IPS DF 19.7 (cell line): ENCODE measurements around the gene GFOD1.
"Not testable (repeated sequence)": the region's sequence is repeated elsewhere in the genome, so short reads cannot be mapped to it uniquely, and the experiment has no call there.

ENCODE experiments used
- DNase-seq: peaks from one replicate; pipeline ENCODE4 v3.0.0-alpha.2; 2013; ENCODE audit warnings: low read depth, low spot score

Gene GFOD1

DNA sequence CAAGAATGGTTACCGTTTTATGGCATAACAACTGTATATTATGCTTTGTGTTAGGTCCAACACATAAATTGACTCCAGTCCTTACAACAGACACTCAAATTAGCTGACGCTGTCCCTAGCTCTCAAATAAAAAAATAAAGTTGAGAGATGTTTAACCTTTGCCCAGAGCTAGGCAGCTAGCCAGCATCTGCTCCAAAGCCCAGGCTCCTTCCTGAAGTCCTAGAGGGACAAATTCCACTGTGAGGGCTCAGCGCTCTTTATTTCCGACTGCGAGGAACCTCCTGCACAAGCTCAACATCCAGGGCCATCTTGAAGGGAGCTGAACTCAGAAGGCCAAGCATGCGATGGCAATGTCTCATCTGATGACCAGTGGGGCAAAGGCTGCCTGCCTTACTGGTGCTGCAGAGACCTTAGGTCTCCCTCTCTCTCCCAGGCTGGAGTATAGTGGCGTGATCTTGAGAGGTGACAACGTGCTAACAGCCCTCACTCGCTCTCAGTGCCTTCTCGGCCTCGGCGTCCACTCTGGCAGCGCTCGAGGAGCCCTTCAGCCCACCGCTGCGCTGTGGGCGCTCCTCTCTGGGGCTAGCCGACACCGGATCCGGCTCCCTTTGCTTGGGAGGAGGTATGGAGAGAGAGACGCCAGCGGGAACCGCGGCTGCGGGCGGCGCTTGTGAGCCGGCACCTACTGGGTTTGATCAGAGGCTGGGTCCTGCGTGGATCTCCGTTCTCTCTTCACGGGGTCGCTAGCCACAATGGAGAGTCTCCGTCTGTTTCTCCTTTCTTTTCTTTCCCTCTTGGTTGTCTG, 24.7 kb upstream of the GFOD1 start:
- DNase-seq, result no peak

- DNase-seq, result not testable (repeated sequence)
Measured at GRCh38 chr6:13511141-13511571, 23.8 kb upstream of the GFOD1 start.

DNA sequence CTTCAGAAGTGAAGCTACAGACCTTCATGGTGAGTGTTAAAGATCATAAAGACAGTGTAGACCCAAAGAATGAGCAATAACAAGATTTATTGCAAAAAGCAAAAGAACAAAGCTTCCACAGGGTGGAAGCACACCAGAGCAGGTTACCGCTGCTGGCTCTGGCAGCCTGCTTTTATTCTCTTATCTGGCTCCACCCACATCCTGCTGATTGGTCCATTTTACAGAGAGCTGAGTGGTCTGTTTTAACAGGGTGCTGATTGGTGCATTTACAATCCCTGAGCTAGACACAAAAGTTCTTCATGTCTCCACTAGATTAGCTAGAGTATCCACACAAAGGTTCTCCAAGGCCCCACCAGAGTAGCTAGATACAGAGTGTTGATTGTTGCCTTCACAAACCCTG, 23.0 kb upstream of the GFOD1 start:
- not testable (repeated sequence) for DNase-seq

DNA sequence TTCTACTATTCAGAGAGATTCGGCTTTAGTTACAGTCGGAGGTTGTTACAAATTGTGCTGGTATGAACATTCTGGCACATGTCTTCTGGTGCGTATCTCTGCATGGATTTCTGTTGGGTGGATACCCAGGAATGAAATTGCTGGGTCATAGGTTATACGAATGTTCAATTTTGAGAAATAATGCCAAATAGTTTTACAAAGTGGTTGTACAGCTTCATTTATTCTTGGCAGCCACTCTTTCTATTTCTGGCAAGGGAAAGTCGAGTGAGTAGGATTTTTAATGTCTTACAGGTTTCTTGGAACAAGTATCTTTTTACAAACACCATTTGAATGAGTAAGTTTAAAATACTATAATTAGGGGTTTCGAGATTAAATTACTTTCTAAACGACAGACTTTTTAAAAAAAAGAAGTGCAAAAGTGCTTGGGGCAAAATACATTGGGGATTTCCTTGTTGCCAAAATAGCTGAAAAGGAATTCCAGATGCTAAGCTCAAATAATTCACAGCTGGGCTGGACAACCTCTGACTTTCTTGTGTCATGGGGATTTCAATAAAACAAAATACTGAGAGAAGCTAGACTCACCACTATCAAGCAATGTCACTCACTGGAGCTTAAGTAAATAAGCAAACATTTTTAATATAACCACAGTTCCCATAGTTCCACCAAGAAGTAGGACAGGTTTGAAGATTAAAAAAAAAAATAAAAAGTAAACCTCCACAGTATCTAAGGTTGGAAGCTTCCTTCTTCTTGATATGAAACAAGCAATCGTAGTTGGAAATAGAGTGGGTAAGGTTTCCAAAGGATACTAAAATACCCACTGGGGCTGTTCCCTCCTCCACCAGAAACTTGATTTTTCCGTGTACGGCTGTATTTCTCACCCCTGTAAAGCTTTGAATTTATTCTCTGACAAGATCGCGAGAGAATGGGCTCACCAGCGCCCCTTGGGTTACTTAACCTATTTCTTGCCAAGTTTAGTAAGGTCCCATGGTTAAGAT, 21.6 kb upstream of the GFOD1 start:
- DNase-seq, result no peak

GRCh38 chr6:13507306-13507860, 20.0 kb upstream of the GFOD1 start:
- no peak for DNase-seq

GRCh38 chr6:13505345-13505734, 17.9 kb upstream of the GFOD1 start:
- DNase-seq, result no peak

- no peak for DNase-seq
Measured at GRCh38 chr6:13504611-13505344, 17.4 kb upstream of the GFOD1 start.

- no peak for DNase-seq
Measured at GRCh38 chr6:13500915-13501314, 13.5 kb upstream of the GFOD1 start.

GRCh38 chr6:13500264-13500663, 12.9 kb upstream of the GFOD1 start:
- no peak for DNase-seq

DNA sequence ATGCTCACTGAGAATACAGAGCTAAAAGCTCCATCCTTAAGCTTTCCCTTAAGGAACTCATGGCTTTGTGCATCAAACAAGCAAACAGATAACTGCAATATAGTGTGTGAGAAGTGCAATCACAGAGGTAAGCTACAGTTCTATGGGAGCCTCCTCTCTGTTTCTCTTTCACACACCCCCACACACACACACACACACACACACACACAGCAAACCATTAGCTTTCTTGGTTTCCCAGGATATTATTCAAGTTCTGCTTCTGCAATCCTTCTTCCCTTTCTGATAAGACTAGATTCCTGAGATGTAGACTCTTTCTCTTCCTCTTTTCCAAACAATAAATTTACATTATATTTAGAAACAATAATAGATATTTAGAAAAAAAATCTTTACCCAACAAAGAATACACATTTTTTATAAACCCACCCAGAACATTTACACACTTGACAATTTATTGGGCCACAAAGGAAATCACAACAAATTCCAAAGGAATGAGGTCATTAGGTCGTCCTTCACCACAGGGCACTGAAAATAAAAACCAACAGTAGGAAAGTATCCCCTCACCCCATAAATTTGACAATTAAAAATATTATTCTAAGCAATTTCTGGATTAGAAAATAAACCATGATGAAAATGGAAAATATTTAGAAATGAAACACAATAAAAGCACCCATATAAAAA, 9.3 kb upstream of the GFOD1 start:
- DNase-seq, result no peak

DNA sequence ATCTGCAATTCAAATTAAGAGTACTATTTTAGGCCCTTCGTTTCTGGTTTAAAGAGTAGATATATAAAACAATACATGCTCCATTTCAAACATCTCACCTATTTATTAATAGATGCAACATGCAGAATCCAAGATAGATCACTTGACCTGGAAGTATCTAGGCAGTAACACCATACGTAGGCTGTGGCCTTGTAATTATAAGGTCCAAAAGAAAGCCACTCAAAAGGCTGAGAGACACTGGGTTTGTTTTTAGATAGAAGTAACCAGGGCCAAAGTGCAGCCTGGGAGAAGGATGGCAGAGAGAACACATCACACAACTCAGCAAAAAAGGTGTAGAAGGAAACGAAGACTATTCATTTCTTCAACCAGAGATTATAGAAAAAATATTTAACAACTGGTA, 8.4 kb upstream of the GFOD1 start:
- no peak for DNase-seq

DNA sequence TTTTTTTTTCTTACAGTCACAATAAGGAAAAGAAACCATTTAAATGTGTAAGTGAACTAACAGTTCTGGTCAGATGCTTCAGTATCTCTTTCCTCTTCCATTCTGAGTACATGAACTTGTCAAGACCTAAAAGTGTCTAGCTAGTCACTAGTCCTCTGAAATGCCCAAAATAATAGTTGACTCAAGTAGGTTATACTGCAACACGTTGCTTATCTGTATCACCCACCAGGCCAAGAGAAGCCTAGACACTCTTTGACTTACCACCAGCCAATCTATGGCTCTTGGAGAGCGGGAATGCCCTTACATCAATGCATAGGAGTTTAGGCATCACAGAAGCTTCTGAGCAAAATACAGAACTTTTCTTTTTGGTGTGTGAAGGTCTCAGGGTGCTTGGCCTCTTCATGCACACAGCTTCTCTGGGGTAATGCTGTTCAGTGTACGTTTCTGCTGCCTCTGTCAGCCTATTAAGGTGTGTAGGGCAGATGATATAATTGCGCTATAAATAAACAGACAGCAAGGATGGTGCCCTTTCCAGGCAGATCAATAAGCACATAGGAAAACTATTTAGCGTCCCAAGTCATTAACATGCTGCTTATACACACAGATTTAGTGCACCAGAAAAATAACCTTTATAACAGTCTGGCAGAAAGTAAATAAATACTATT, 7.8 kb upstream of the GFOD1 start:
- no peak for DNase-seq

- DNase-seq, result no peak
Measured at GRCh38 chr6:13494137-13494536, 6.7 kb upstream of the GFOD1 start.

- no peak for DNase-seq
Measured at GRCh38 chr6:13493147-13493546, 5.7 kb upstream of the GFOD1 start.

DNA sequence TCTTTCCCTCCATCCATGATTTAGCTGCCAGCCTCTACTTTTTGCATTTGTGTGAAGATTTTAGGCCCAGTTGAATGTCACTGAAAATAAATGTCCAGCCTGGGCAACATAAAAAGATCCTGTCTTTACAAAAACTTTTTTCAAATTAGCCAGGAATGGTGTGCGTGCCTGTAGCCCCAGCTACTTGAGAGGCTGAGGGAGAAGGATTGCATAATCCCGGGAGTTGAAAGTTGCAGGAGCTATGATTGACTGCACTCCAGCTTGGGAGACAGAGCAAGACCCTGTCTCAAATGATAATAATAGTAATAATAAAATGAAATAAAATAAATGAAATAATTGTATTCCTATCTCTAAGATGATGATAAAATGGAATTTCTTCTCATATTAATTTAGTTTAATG, 5.0 kb upstream of the GFOD1 start:
- DNase-seq, result no peak

DNA sequence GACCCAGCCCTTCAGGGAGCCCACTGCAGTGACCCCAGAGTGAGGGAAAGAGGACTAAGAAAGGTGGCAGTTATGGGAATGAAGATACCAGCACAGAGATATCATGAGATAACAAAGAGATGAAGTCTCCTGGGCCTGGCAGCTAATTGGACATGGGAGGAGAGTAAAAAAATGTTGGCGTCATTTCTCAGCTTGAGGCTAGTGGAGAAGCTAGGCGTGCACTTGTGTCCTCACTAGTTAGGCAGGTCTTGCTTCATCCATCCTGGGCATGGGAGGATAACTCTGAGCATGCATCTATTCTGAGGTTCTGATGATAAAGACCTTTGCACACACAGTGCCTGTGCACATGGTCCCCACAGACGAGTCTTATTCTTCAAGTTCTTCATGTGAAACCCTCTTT, 4.1 kb upstream of the GFOD1 start:
- no peak for DNase-seq

DNA sequence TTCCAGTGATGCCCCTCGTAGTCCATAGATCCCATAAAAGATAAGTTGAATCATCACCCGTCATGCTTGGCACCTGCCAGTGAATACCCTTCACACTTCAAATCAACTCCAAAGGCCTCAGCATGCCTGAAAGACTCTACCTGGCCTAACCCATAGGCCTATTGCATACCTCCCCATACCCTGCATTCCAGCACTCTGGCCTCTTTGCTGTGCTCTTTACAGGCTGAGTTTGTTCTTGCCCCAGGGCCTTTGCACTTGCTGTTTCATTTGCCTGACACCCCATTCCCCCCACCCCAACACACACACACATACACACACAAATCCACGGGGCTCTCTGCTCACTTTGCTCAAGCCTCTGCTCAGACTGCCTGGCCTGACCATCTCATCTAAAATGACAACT, 3.0 kb upstream of the GFOD1 start:
- no peak for DNase-seq

DNA sequence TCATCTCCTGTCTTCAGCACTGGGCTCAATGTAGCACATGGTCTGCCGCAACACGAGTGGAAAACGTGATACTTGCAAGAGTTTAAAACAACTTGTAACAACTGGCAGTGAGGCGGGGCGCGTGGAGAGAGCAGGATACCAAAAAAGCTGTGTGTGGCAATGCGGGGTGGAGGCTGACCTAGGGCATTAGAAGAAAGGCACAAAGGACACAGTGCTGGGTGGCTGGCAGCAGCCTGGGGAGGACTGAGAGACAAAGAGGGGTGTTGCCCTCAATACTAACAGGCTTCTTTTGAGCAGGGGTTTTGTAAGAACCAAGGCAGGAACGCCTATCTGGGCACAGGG, 1.5 kb upstream of the GFOD1 start:
- no peak for DNase-seq

DNA sequence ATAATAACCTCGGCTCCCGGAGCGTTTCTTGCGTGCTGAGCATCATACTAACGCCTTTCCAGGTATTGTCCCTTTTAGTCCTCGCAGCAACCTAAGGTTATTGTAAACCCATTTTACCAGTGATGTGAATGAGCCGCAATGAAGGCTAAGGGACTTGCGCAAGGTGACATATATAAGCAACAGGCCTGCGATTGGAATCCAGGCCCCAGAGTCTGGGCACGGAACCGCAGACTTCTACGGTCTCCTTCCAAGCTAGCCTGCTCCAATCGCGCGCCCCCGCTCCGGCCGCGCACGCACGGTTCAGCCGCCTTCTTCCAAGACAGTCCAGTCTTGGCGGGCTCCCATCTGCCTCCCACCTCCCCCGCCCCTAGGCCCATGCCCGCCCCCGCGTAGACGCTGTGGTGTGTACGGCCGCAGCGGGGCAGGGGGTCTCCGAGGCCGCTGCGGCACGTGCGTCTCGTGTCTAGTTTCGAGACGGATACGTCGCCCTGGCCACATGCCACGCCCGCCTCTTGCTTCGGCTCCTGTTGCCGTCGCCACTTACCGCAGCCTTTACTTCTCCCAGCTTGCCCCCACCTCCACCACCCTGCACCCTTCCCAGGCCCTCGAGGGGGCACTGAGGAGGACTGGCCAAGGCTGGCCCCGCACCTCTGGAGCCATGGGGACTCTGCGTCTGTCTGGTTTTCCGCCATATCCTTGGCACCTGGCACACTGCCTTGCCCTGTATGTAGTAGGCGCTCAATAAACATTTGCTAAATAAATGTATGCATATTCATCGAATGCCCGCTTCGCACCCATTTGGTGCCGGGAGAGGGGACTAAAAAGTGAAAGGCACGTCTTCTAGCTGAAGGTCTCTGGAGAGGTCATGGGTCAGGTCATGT, 855 bp upstream of the GFOD1 start:
- DNase-seq, result no peak

- DNase-seq, result no peak
Measured at GRCh38 chr6:13486679-13487121, 700 bp downstream of the GFOD1 start.
